CD4-positive, alpha-beta T cell treated with Interleukin-15 for 1 hour (primary cell): ENCODE measurements around the gene SIRPA.

Source experiments
- DNase-seq: peaks from one replicate; pipeline ENCODE4 v3.0.0-alpha.2; 2020

The SIRPA gene

GRCh38 chr20:1870792-1871550, 24.2 kb upstream of the SIRPA start:
- DNase-seq = peak; percentile 64

GRCh38 chr20:1871807-1872458, 23.3 kb upstream of the SIRPA start:
- peak; percentile 70 for DNase-seq

GRCh38 chr20:1872459-1873097, 22.6 kb upstream of the SIRPA start:
- DNase-seq = no peak

GRCh38 chr20:1874450-1875182, 20.6 kb upstream of the SIRPA start:
- peak; percentile 40 for DNase-seq

GRCh38 chr20:1875183-1875554, 20.0 kb upstream of the SIRPA start:
- no peak for DNase-seq

GRCh38 chr20:1875762-1876161, 19.4 kb upstream of the SIRPA start:
- no peak for DNase-seq

- DNase-seq = no peak
Observed at GRCh38 chr20:1876217-1876921, 18.8 kb upstream of the SIRPA start.

- DNase-seq = no peak
Observed at GRCh38 chr20:1876975-1877608, 18.1 kb upstream of the SIRPA start.

- no peak for DNase-seq
Observed at GRCh38 chr20:1877609-1878200, 17.5 kb upstream of the SIRPA start.

GRCh38 chr20:1879369-1879768, 15.8 kb upstream of the SIRPA start:
- no peak for DNase-seq

GRCh38 chr20:1879934-1880333, 15.3 kb upstream of the SIRPA start:
- DNase-seq = no peak

GRCh38 chr20:1880529-1881239, 14.5 kb upstream of the SIRPA start:
- DNase-seq = no peak

- DNase-seq = no peak
Observed at GRCh38 chr20:1881240-1881835, 13.9 kb upstream of the SIRPA start.

- no peak for DNase-seq
Observed at GRCh38 chr20:1882026-1882425, 13.2 kb upstream of the SIRPA start.

- DNase-seq = no peak
Observed at GRCh38 chr20:1883986-1884385, 11.2 kb upstream of the SIRPA start.

- DNase-seq = no peak
Observed at GRCh38 chr20:1885254-1885653, 10.0 kb upstream of the SIRPA start.

- no peak for DNase-seq
Observed at GRCh38 chr20:1885940-1886693, 9.1 kb upstream of the SIRPA start.

GRCh38 chr20:1887321-1887720, 7.9 kb upstream of the SIRPA start:
- DNase-seq = no peak

GRCh38 chr20:1887756-1888155, 7.5 kb upstream of the SIRPA start:
- no peak for DNase-seq
